ENCODE measurements around the gene SLC49A4. TPM values are rescaled to one million over a fixed set of nuclear protein-coding genes. Genes with fewer than 3 reads are reported as not detected.

The SLC49A4 gene
- total and polyA plus RNA-seq, 2 of the 8 experiments (the other 6 are each of a cell fraction or from before 2014, with no cell fraction given), result 9.5 to 10.2 TPM

DNA sequence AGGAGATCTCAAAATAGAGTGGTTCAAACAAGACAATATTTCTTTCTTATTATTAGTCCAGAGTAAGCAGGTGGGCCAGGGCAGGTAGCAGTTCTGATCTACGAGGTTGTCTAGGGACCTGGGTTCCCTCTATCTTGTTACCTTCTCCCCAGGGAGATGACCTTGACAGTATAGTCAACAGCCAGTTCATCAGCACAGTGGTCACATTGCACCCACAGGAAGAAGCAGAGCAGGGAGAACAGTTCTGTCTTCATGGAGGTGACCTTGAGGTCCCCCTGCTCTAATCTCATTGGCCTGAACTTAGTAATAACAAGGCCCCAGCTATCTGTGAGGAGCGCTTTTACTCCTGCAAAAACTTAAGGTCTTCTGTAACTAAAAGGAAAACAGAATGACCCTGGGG is 21.7 kb downstream of the SLC49A4 start:
- no peak overlapping the region for H3K18ac ChIP-seq (ENCODE audit: extremely low read depth, low read length)
- FAIRE-seq (no peak), DNase-seq (ENCODE audit: low read depth in 1 of 2, low spot score in 2 of 2) (no peak)
- no peak overlapping the region for H3K56ac ChIP-seq (replicated peaks; ENCODE audit: insufficient read length, low read depth, low read length)
- H3K4me1 ChIP-seq (replicated peaks in 1 of 4; ENCODE audit: control insufficient read depth in 3 of 4, insufficient read depth in 4 of 4, low read length in 3 of 4), result no peaks in the 10 kb centered on the region
- H3K23me2 ChIP-seq (ENCODE audit: low read depth, low read length), result no peaks in the 10 kb centered on the region
- H2BK5ac ChIP-seq (ENCODE audit: low read depth, low read length), result no peak overlapping the region
- no peaks in the 10 kb centered on the region for H3K36me3 ChIP-seq (ENCODE audit: control insufficient read depth in 2 of 4, insufficient read depth in 4 of 4, low read length in 3 of 4)
- H2AFZ ChIP-seq (ENCODE audit: low read length), result no peak overlapping the region
- no peak overlapping the region for H4K5ac ChIP-seq (ENCODE audit: insufficient read length, low read depth, low read length)
- H3K79me2 ChIP-seq (ENCODE audit: control insufficient read depth in 1 of 2, insufficient read depth in 2 of 2, low read length in 2 of 2), result no peaks in the 10 kb centered on the region
- WGBS, 2 experiments (ENCODE audit: extremely low coverage in 1 of 2, insufficient coverage in 1 of 2, insufficient read length in 1 of 2, insufficient replicate concordance in 2 of 2, low coverage in 1 of 2, low lambda C conversion rate in 2 of 2, missing lambda C conversion rate in 1 of 2), result 100% methylated on average over 2 of the region's 2 CpGs; no CpG with 5 or more reads in 1 of the 2 experiments
- H3K14ac ChIP-seq (ENCODE audit: insufficient read length), result no peak overlapping the region
- no peak overlapping the region for H3K27ac ChIP-seq (ENCODE audit: low read depth, low read length)
- no peaks in the 10 kb centered on the region for H4K20me1 ChIP-seq (replicated peaks in 1 of 2; ENCODE audit: control insufficient read depth in 1 of 2, insufficient read depth in 2 of 2, low read length in 2 of 2)
- no peak for TF ChIP-seq FOSL1 (IDR thresholded peaks at IDR 0.05; ENCODE audit: insufficient read depth, low read depth, low read length)
- no peak for TF ChIP-seq TCF12 (IDR thresholded peaks at IDR 0.05; ENCODE audit: low read depth, low read length)
- TF ChIP-seq YY1 (IDR thresholded peaks at IDR 0.05; ENCODE audit: low read depth, low read length), result no peak
- no peak for TF ChIP-seq TBP (IDR thresholded peaks at IDR 0.05; ENCODE audit: low read depth, low read length)
- TF ChIP-seq SAP30 (IDR thresholded peaks at IDR 0.05; ENCODE audit: insufficient read depth, insufficient replicate concordance, low read length), result no peak
- TF ChIP-seq CEBPB (IDR thresholded peaks at IDR 0.05; ENCODE audit: low read depth, low read length), result no peak
- no peak for TF ChIP-seq JUN (IDR thresholded peaks at IDR 0.05; ENCODE audit: low read depth, low read length)
- no peak for TF ChIP-seq SIX5 (IDR thresholded peaks at IDR 0.05; ENCODE audit: low read depth, low read length)
- TF ChIP-seq, protein P1, sequence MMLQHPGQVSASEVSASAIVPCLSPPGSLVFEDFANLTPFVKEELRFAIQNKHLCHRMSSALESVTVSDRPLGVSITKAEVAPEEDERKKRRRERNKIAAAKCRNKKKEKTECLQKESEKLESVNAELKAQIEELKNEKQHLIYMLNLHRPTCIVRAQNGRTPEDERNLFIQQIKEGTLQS (IDR thresholded peaks at IDR 0.05; ENCODE audit: insufficient read depth, low read depth, low read length), result no peak
- no peak for TF ChIP-seq PHF8 (conservative IDR thresholded peaks at IDR 0.05; ENCODE audit: low read depth, low read length)
- no peak for TF ChIP-seq EP300 (IDR thresholded peaks at IDR 0.05; ENCODE audit: borderline replicate concordance in 1 of 2, low read depth in 2 of 2, low read length in 2 of 2)
- TF ChIP-seq POLR2AphosphoS5 (IDR thresholded peaks at IDR 0.05; ENCODE audit: low read depth, low read length), result no peak
- TF ChIP-seq, protein P2, sequence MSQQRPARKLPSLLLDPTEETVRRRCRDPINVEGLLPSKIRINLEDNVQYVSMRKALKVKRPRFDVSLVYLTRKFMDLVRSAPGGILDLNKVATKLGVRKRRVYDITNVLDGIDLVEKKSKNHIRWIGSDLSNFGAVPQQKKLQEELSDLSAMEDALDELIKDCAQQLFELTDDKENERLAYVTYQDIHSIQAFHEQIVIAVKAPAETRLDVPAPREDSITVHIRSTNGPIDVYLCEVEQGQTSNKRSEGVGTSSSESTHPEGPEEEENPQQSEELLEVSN (IDR thresholded peaks at IDR 0.05), result no peak
- H2BK12ac ChIP-seq (ENCODE audit: low read depth, low read length), result no peak overlapping the region
- H2BK20ac ChIP-seq (ENCODE audit: low read length), result no peak overlapping the region
- no peak overlapping the region for H3K9ac ChIP-seq (replicated peaks in 1 of 4; ENCODE audit: extremely low read depth in 1 of 4, low read depth in 3 of 4, low read length in 3 of 4)
- no peak overlapping the region for H2BK120ac ChIP-seq (replicated peaks; ENCODE audit: low read depth, low read length)
- no peaks in the 10 kb centered on the region for H3K9me3 ChIP-seq (ENCODE audit: insufficient read depth in 2 of 2, low read depth in 1 of 2, low read length in 1 of 2)
- H3K27me3 ChIP-seq (replicated peaks in 1 of 4; ENCODE audit: control insufficient read depth in 3 of 4, extremely low read depth in 1 of 4, insufficient read depth in 3 of 4, low read length in 3 of 4), result no peaks in the 10 kb centered on the region
- no peaks in the 10 kb centered on the region for H3K79me1 ChIP-seq (ENCODE audit: low read depth, low read length)
- no peak overlapping the region for H2AK5ac ChIP-seq (ENCODE audit: low read depth, low read length)
- no peak overlapping the region for H3K23ac ChIP-seq (ENCODE audit: insufficient read length)
- CTCF ChIA-PET (ENCODE audit: partially characterized antibody), result no interaction called here
- no peak overlapping the region for H2BK15ac ChIP-seq (ENCODE audit: low read length)
- no peak overlapping the region for H3K4ac ChIP-seq (replicated peaks; ENCODE audit: insufficient read length, low read depth, low read length)
- no peak overlapping the region for H3K4me2 ChIP-seq (ENCODE audit: insufficient read depth in 1 of 2, low read depth in 2 of 2, low read length in 2 of 2)
- no peak overlapping the region for H4K91ac ChIP-seq (replicated peaks; ENCODE audit: insufficient read length, low read length)
- no peak overlapping the region for H3K4me3 ChIP-seq (ENCODE audit: extremely low read depth in 1 of 4, insufficient read depth in 2 of 4, low read depth in 3 of 4, low read length in 4 of 4)
- POLR2A ChIA-PET (ENCODE audit: partially characterized antibody), result interaction anchor here (0.8 kb wide), 1 partner anchor 23 kb away, joined by 3 read pairs; the partner anchor contains the start of gene HSPBAP1
- H4K8ac ChIP-seq (ENCODE audit: extremely low read depth, insufficient read depth, low read length), result no peak overlapping the region

All from H1 (cell line).